Fibroblast of lung (primary cell): ENCODE data around the gene ANKMY1. TPM values are rescaled to one million over a fixed set of nuclear protein-coding genes. Genes with fewer than 3 reads are reported as not detected.

Source experiments
- DNase-seq, 2 donors: peaks; one replicate each; pipeline versions ENCODE4 v3.0.0 to v3.0.0-alpha.2; 2010; ENCODE audit warnings: low read depth in 2 of 2
- H2AFZ ChIP-seq: 2 replicates; pipeline ENCODE4 v1.5.1; 2012; ENCODE audit warnings: low read length, control low read depth, inconsistent platforms
- H3K27ac ChIP-seq: 2 replicates; pipeline ENCODE4 v1.5.1; 2011; ENCODE audit warnings: low read length, control low read depth; ENCODE audit not compliant: insufficient read depth
- H3K27me3 ChIP-seq: 2 replicates; pipeline ENCODE4 v1.5.1; 2011; ENCODE audit warnings: mild to moderate bottlenecking, low read length; ENCODE audit not compliant: control insufficient read depth, insufficient read depth
- H3K36me3 ChIP-seq: 2 replicates; pipeline ENCODE4 v1.5.1; 2011; ENCODE audit warnings: low read length; ENCODE audit not compliant: control insufficient read depth, insufficient read depth
- H3K4me1 ChIP-seq: 2 replicates; pipeline ENCODE4 v1.5.1; 2011; ENCODE audit warnings: low read length; ENCODE audit not compliant: control insufficient read depth, insufficient read depth; ENCODE audit errors: extremely low read depth
- H3K4me2 ChIP-seq: 2 replicates; pipeline ENCODE4 v1.5.1; 2011; ENCODE audit warnings: low read length, control low read depth; ENCODE audit not compliant: insufficient read depth; ENCODE audit errors: extremely low read depth
- H3K4me3 ChIP-seq, 4 experiments: fragments of 200-600 bp in 1 of 4; sonication (generic) in 1 of 4; replicated peaks in 1 of 4; 2 replicates each; pipeline ENCODE4 v1.5.1; 2011 to 2016; ENCODE audit warnings: low read length in 4 of 4, low read depth in 3 of 4, mild to moderate bottlenecking in 3 of 4, control low read depth in 2 of 4, inconsistent platforms in 1 of 4, mixed read lengths in 1 of 4; ENCODE audit not compliant: insufficient read depth in 1 of 4; ENCODE audit errors: control extremely low read depth in 1 of 4
- H3K79me2 ChIP-seq: 2 replicates; pipeline ENCODE4 v1.5.1; 2012; ENCODE audit warnings: mild to moderate bottlenecking, low read length, inconsistent platforms; ENCODE audit not compliant: control insufficient read depth, insufficient read depth
- H3K9ac ChIP-seq: 2 replicates; pipeline ENCODE4 v1.5.1; 2011; ENCODE audit warnings: mild to moderate bottlenecking, low read length, control low read depth; ENCODE audit not compliant: insufficient read depth
- H3K9me3 ChIP-seq: 2 replicates; pipeline ENCODE4 v1.5.1; 2012; ENCODE audit warnings: low read depth, low read length; ENCODE audit not compliant: control insufficient read depth, insufficient read depth
- H4K20me1 ChIP-seq: 2 replicates; pipeline ENCODE4 v1.5.1; 2011; ENCODE audit warnings: low read length; ENCODE audit not compliant: control insufficient read depth, insufficient read depth; ENCODE audit errors: extremely low read depth
- CTCF ChIP-seq, 2 donors: IDR thresholded peaks in 1 of 2; conservative IDR thresholded peaks in 1 of 2; 1 replicate in 1 of 2; 2 replicates in 1 of 2; pipeline ENCODE4 v1.5.1; 2011 to 2012; ENCODE audit warnings: low read length in 2 of 2, control low read depth in 1 of 2, inconsistent platforms in 1 of 2, low read depth in 1 of 2, mild to moderate bottlenecking in 1 of 2
- EZH2 ChIP-seq: IDR thresholded peaks from 2 replicates; pipeline ENCODE4 v1.5.1; 2012; ENCODE audit warnings: low read length, control low read depth, mild to moderate bottlenecking; ENCODE audit errors: missing control alignments
- polyA plus RNA-seq, 2 donors: library from polyadenylated mRNA; depleted of rRNA in 1 of 2; stranded (reverse) in 1 of 2; unstranded in 1 of 2; fragments of >200 nt; gene quantifications; 2 replicates each; pipeline ENCODE4 v1.2.1, GENCODE V29; 2011 to 2012; ENCODE audit warnings: missing spikeins in 1 of 2
- total RNA-seq: library from RNA; depleted of rRNA; stranded (reverse); fragments of >200 nt; gene quantifications from 2 replicates; pipeline ENCODE4 v1.2.1, GENCODE V29; 2014

ANKMY1 gene
- total and polyA plus RNA-seq, 2 donors (not counting 1 experiment from before 2014, with no cell fraction given): 2.8 to 7.4 TPM

- H3K9ac ChIP-seq: no peak overlapping the region
- no peaks in the 10 kb centered on the region for H3K4me1 ChIP-seq
- no peaks in the 10 kb centered on the region for H3K27me3 ChIP-seq
- peaks cover 5% of the 10 kb centered on the region for H3K36me3 ChIP-seq
- H4K20me1 ChIP-seq: no peaks in the 10 kb centered on the region
- no peak for TF ChIP-seq EZH2
- no peak for TF ChIP-seq CTCF (conservative IDR thresholded peaks at IDR 0.05 in 1 of 2, IDR thresholded peaks at IDR 0.05 in 1 of 2; ENCODE audit: low read depth in 1 of 2, low read length in 2 of 2)
- H3K4me2 ChIP-seq: no peak overlapping the region
- H3K79me2 ChIP-seq: no peaks in the 10 kb centered on the region
- no peak overlapping the region for H3K27ac ChIP-seq
- no peak for DNase-seq
- no peak overlapping the region for H2AFZ ChIP-seq
- no peaks in the 10 kb centered on the region for H3K9me3 ChIP-seq
- H3K4me3 ChIP-seq: no peak overlapping the region
These were observed 43.5 kb upstream of the ANKMY1 start for GRCh38 chr2:240601061-240601830.

GRCh38 chr2:240600451-240600961 is 42.7 kb upstream of the ANKMY1 start:
- no peak overlapping the region for H2AFZ ChIP-seq
- no peak overlapping the region for H3K4me2 ChIP-seq
- H4K20me1 ChIP-seq: no peaks in the 10 kb centered on the region
- DNase-seq: no peak
- H3K4me1 ChIP-seq: no peaks in the 10 kb centered on the region
- no peak overlapping the region for H3K9ac ChIP-seq
- no peaks in the 10 kb centered on the region for H3K79me2 ChIP-seq
- H3K27ac ChIP-seq: no peak overlapping the region
- no peaks in the 10 kb centered on the region for H3K27me3 ChIP-seq
- H3K9me3 ChIP-seq: no peaks in the 10 kb centered on the region
- no peak overlapping the region for H3K4me3 ChIP-seq
- H3K36me3 ChIP-seq: peaks cover 5% of the 10 kb centered on the region
- TF ChIP-seq CTCF (conservative IDR thresholded peaks at IDR 0.05 in 1 of 2, IDR thresholded peaks at IDR 0.05 in 1 of 2; ENCODE audit: low read depth in 1 of 2, low read length in 2 of 2): no peak
- no peak for TF ChIP-seq EZH2

- Histone ChIP-seq H4K20me1 (no peaks in the 10 kb centered on the region), H3K27ac (no peak overlapping the region), H3K36me3 (peaks cover 7% of the 10 kb centered on the region), H3K79me2 (no peaks in the 10 kb centered on the region), H3K4me2 (no peak overlapping the region), H2AFZ (no peak overlapping the region), H3K4me3 (no peak overlapping the region), H3K4me1 (no peaks in the 10 kb centered on the region), H3K9ac (no peak overlapping the region), H3K27me3 (no peaks in the 10 kb centered on the region), H3K9me3 (no peaks in the 10 kb centered on the region)
- TF ChIP-seq CTCF (conservative IDR thresholded peaks at IDR 0.05 in 1 of 2, IDR thresholded peaks at IDR 0.05 in 1 of 2; ENCODE audit: low read depth in 1 of 2, low read length in 2 of 2) (no peak), EZH2 (no peak)
- DNase-seq: no peak
These were observed 41.4 kb upstream of the ANKMY1 start for GRCh38 chr2:240599141-240599583.
